Inflammatory macrophage (primary cell): ENCODE data around the gene MTR.
"Not testable (repeated sequence)": the region's sequence is repeated elsewhere in the genome, so short reads cannot be mapped to it uniquely, and the experiment has no call there.

ENCODE experiments used
- DNase-seq, 2 donors: peaks; one replicate each; pipeline ENCODE4 v3.0.0-alpha.2; 2020 to 2022

Gene MTR

GRCh38 chr1:236908669-236909068 lies 113.6 kb downstream of the MTR start:
- DNase-seq, result no peak

- DNase-seq, result not testable (repeated sequence)
These were observed 116.0 kb downstream of the MTR start for GRCh38 chr1:236911047-236911446.

- DNase-seq, result no peak
These were observed 118.4 kb downstream of the MTR start for GRCh38 chr1:236913371-236914037.

GRCh38 chr1:236914375-236914774 lies 119.3 kb downstream of the MTR start:
- no peak for DNase-seq

- DNase-seq, result no peak
These were observed 121.2 kb downstream of the MTR start for GRCh38 chr1:236916131-236916800.

DNA sequence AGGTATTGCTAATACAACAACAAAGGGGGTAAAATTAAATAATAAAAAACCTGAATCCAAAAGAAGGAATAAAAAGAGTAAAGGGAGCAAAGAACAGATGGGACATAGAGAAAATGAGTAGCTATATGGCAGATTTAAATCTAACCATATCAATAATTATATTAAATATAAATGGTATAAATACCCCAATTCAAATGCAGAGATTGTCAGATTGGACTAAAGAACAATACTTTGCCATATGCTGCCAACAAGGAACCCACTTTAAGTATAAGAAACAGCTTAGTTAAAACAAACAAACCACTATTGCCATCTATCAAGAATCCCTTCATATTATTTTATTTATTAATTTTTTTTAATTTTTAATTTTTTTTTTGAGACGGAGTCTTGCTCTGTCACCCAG lies 122.4 kb downstream of the MTR start:
- no peak for DNase-seq

GRCh38 chr1:236920286-236920894 lies 125.3 kb downstream of the MTR start:
- no peak for DNase-seq

DNA sequence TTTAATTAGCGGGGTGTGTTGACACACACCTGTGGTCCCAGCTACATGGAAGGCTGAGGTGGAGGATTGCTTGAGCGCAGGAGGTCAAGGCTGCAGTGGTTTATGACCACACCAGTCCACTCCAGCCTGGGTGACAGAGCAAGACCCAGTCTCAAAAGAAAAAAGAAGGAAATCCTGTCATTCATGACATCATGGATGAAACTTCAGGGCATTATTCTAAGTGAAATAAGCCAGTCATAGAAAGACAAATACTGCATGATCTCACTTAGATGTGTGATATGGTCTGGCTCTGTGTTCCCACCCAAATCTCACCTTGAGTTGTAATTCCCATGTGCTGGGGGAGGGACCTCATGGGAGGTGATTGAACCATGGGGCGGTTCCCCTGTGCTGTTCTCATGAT lies 126.5 kb downstream of the MTR start:
- no peak for DNase-seq

- no peak for DNase-seq
These were observed 127.1 kb downstream of the MTR start for GRCh38 chr1:236922190-236922589.

DNA sequence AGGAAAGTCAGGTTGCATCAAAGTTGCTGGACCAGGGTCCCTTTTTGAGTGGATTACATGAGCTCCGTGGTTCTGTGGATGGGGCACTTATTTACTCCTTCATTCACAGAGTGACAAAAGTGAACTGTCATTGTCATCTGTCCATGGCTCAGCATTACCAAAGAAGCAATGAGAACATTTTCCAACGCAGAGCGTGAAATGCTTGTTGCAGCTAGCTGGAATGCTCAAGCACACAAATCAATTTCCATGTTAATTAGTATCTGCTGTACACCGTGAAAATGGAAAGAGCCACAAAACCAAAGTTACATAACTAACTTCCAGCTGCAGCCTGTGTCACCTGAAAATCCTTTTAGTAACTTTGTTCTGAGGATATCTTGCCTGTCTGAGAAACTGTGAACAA lies 130.3 kb downstream of the MTR start:
- no peak for DNase-seq

DNA sequence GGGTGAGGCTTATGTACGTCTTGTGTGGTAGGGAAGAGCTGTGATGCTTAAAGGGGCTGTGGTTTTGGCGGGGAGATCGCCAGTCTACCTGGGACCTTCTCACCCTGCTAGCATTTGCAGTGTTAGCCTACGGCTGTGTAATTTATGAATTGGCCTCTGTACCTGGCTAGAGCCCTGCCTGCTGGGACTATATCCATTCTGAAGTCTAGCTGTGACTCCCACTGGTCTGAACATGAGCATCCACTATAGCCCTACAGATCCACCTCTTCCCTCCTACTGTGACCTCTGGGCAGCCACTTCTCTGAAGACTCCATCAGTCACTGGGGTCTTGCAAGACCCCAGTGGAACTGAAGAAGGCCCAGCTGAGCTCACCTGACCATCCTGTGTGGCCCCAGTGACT lies 135.4 kb downstream of the MTR start:
- DNase-seq, result no peak

DNA sequence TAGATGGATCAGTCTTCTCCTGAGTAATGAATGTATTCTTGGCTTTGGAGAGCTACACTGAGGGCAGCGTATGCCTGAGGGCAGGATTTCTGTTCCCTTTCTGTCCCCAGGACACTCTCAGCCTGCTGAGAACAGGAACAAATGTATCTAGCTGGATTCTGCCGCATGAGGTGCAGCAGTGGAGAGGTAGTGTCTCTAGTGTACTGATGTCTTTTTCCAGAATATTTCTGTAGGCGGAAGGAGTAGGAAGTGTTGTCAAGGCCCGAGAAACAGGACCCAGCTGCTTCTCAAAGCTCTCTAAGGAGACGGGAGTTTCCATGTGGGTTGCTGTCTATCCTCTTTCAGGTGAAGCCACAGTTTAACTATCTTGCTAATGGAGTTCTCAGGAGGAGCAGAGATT lies 143.7 kb downstream of the MTR start:
- DNase-seq, result no peak

DNA sequence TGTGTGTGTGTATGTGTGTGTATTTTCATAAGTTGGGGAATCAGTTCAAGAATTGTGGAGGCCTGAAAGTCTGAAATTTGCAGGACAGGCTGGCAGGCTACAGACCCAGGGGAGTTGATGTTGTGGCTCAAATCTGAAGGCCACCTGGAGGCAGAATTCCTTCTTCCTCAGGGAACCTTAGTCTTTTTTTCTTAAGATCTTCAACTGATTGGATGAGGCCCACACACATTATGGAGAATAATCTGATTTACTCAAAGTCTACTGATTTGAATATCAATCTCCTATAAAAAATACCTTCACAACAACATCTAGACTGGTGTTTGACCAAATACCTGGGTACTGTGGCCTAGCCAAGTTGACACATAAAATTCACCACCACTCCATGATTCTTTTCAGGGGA lies 147.3 kb downstream of the MTR start:
- DNase-seq, result no peak

DNA sequence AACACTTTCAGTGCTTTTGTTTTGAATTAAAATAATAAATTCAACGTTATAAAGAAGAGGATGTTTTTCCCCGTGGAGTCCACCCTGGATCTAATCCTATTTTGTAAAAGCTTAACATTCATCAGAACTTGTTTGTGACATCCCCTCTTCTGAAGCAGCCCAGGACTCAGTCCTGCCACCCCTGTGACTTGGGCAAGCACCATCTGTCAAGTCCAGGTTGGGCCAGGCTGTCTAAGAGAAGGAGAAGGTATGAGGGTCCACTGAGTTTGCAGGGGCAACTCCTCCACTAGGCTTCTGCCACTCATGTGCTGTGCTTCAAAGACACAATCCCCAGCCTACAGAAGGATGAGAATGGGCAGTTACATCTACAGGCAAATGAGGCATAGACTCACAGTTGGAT lies 149.5 kb downstream of the MTR start:
- no peak for DNase-seq

GRCh38 chr1:236945002-236945401 lies 149.9 kb downstream of the MTR start:
- DNase-seq, result no peak

- DNase-seq, result no peak
These were observed 152.7 kb downstream of the MTR start for GRCh38 chr1:236947794-236948193.

DNA sequence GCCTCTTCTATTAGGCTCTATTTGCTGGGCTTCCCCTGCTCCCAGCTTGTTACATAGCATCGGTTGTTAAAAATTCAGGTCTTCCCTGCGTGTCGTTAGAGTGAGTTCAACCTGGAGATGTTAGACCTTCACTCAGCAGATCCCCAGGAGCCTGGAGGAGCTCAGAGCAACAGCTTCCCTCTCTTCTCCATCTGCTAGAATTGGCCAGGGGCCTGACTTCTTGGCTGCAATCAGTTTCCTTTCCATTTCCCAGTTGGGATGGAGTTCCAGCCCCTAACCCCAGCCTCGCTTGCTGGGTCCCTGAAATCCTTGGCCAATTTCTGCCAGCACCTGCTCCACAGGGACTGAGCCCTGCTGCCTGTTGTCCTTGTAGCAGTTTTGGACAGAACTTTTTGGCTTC lies 153.3 kb downstream of the MTR start:
- no peak for DNase-seq

DNA sequence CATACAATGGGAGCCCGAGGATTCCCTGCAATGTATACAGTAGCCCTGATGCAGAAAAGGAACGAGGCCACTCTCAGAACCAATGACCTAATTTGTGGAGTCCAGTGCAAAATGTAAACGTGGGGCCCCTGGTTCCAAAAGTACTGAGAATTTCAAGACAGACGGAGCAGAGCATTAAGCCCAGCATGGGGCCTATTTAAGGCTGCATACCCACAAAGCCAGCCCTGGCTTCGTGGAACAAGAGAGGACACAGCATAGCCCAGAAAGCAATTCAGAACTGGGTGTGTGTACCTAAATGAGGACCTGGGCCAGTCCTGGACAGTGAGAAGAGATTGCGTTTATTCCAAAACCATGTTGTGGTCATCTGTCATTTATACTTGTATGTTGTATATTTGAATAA lies 153.9 kb downstream of the MTR start:
- DNase-seq, result no peak

DNA sequence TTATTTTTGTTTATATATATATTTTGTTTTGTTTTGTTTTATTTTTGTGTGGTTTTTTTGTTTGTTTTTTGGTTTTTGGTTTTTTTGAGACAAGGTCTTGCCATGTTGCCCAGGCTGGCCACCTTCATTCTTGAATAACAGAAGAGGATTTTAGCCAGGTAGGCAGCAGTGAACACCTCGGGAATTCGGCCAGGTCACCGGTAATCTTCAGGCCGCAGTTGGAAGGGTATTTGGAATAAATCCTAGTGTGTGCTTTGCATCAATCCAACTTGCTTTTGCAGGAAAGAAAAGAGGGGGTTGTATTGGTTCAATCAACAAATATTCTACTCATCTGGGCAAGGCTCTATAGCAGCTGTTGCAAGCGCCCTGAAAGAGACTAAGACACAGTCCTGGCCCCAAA lies 155.3 kb downstream of the MTR start:
- DNase-seq, result no peak

DNA sequence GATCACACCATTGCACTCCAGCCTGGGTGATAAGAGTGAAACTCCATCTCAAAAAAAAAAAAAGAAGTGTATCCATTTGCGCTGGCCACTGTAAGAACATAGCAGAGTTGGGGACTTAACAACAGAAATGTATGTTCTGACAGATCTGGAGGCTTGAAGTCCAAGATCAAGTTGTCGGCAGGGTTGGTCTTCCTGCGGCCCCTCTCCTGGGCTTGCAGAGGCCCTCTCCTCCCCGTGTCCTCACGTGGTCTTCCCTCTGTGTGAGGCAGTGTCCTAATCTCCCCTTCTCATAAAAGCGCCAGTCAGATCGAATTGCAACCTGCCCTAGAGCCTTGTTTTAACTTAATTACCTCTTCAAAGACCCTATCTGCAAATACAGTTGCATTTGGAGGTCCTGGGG lies 156.6 kb downstream of the MTR start:
- DNase-seq, result no peak

- no peak for DNase-seq
These were observed 157.3 kb downstream of the MTR start for GRCh38 chr1:236952246-236953003.

- DNase-seq, result no peak
These were observed 158.1 kb downstream of the MTR start for GRCh38 chr1:236953151-236953700.
